ENCODE results near the gene KDM5A.
"Not testable (repeated sequence)": the region's sequence is repeated elsewhere in the genome, so short reads cannot be mapped to it uniquely, and the experiment has no call there.

KDM5A gene

GRCh38 chr12:386651-387050, 2.5 kb downstream of the KDM5A start:
- Histone ChIP-seq H3K36me3 (ENCODE audit: control insufficient read depth, insufficient read depth, low read length) (peaks cover 33% of the 10 kb centered on the region), H3K4me3 (ENCODE audit: low read depth, low read length) (peak overlapping the region; percentile 15; the same call in 1 of the 2 replicates), H3K27me3 (ENCODE audit: control insufficient read depth, insufficient read depth, low read length) (no peaks in the 10 kb centered on the region), H3K4me1 (ENCODE audit: control insufficient read depth, insufficient read depth, low read length) (peaks cover 5% of the 10 kb centered on the region), H3K9ac (ENCODE audit: low read length) (no peak overlapping the region), H3K9me3 (ENCODE audit: control insufficient read depth, insufficient read depth, low read depth, low read length) (no peaks in the 10 kb centered on the region), H3K27ac (ENCODE audit: low read depth, low read length) (no peak overlapping the region)

- peaks cover 38% of the 10 kb centered on the region for H3K36me3 ChIP-seq (ENCODE audit: control insufficient read depth, insufficient read depth, low read length)
- H3K27ac ChIP-seq (ENCODE audit: low read depth, low read length); H3K9ac ChIP-seq (ENCODE audit: low read length); H3K4me1 ChIP-seq (ENCODE audit: control insufficient read depth, insufficient read depth, low read length); H3K4me3 ChIP-seq (ENCODE audit: low read depth, low read length); H3K27me3 ChIP-seq (ENCODE audit: control insufficient read depth, insufficient read depth, low read length): not testable (repeated sequence)
- peaks cover 10% of the 10 kb centered on the region; the same call in 1 of the 2 replicates for H3K9me3 ChIP-seq (ENCODE audit: control insufficient read depth, insufficient read depth, low read depth, low read length)
Observed at GRCh38 chr12:370739-371485, 18.2 kb downstream of the KDM5A start.

GRCh38 chr12:367972-368371, 21.1 kb downstream of the KDM5A start:
- H3K36me3 ChIP-seq (ENCODE audit: control insufficient read depth, insufficient read depth, low read length): peaks cover 54% of the 10 kb centered on the region
- H3K4me3 ChIP-seq (ENCODE audit: low read depth, low read length): no peak overlapping the region
- no peaks in the 10 kb centered on the region for H3K4me1 ChIP-seq (ENCODE audit: control insufficient read depth, insufficient read depth, low read length)
- H3K9ac ChIP-seq (ENCODE audit: low read length): no peak overlapping the region
- no peaks in the 10 kb centered on the region for H3K27me3 ChIP-seq (ENCODE audit: control insufficient read depth, insufficient read depth, low read length)
- H3K27ac ChIP-seq (ENCODE audit: low read depth, low read length): no peak overlapping the region
- peaks cover 18% of the 10 kb centered on the region for H3K9me3 ChIP-seq (ENCODE audit: control insufficient read depth, insufficient read depth, low read depth, low read length)

GRCh38 chr12:366820-367219, 22.3 kb downstream of the KDM5A start:
- Histone ChIP-seq H3K36me3 (ENCODE audit: control insufficient read depth, insufficient read depth, low read length) (peaks cover 65% of the 10 kb centered on the region), H3K4me3 (ENCODE audit: low read depth, low read length) (no peak overlapping the region), H3K27ac (ENCODE audit: low read depth, low read length) (no peak overlapping the region), H3K27me3 (ENCODE audit: control insufficient read depth, insufficient read depth, low read length) (no peaks in the 10 kb centered on the region), H3K4me1 (ENCODE audit: control insufficient read depth, insufficient read depth, low read length) (no peaks in the 10 kb centered on the region), H3K9me3 (ENCODE audit: control insufficient read depth, insufficient read depth, low read depth, low read length) (peaks cover 18% of the 10 kb centered on the region), H3K9ac (ENCODE audit: low read length) (no peak overlapping the region)

GRCh38 chr12:359091-359490, 30.0 kb downstream of the KDM5A start:
- Histone ChIP-seq H3K9me3 (ENCODE audit: control insufficient read depth, insufficient read depth, low read depth, low read length) (peaks cover 7% of the 10 kb centered on the region), H3K27me3 (ENCODE audit: control insufficient read depth, insufficient read depth, low read length) (no peaks in the 10 kb centered on the region), H3K4me1 (ENCODE audit: control insufficient read depth, insufficient read depth, low read length) (no peaks in the 10 kb centered on the region), H3K36me3 (ENCODE audit: control insufficient read depth, insufficient read depth, low read length) (peaks cover 81% of the 10 kb centered on the region), H3K27ac (ENCODE audit: low read depth, low read length) (no peak overlapping the region), H3K4me3 (ENCODE audit: low read depth, low read length) (no peak overlapping the region), H3K9ac (ENCODE audit: low read length) (no peak overlapping the region)

- Histone ChIP-seq H3K4me1 (ENCODE audit: control insufficient read depth, insufficient read depth, low read length) (no peaks in the 10 kb centered on the region), H3K9ac (ENCODE audit: low read length) (no peak overlapping the region), H3K4me3 (ENCODE audit: low read depth, low read length) (no peak overlapping the region), H3K27me3 (ENCODE audit: control insufficient read depth, insufficient read depth, low read length) (no peaks in the 10 kb centered on the region), H3K36me3 (ENCODE audit: control insufficient read depth, insufficient read depth, low read length) (peaks cover 79% of the 10 kb centered on the region), H3K27ac (ENCODE audit: low read depth, low read length) (no peak overlapping the region), H3K9me3 (ENCODE audit: control insufficient read depth, insufficient read depth, low read depth, low read length) (peaks cover 7% of the 10 kb centered on the region)
Observed at GRCh38 chr12:356276-356988, 32.7 kb downstream of the KDM5A start.

- H3K27me3 ChIP-seq (ENCODE audit: control insufficient read depth, insufficient read depth, low read length); H3K27ac ChIP-seq (ENCODE audit: low read depth, low read length); H3K4me3 ChIP-seq (ENCODE audit: low read depth, low read length); H3K4me1 ChIP-seq (ENCODE audit: control insufficient read depth, insufficient read depth, low read length); H3K9me3 ChIP-seq (ENCODE audit: control insufficient read depth, insufficient read depth, low read depth, low read length); H3K9ac ChIP-seq (ENCODE audit: low read length): not testable (repeated sequence)
- H3K36me3 ChIP-seq (ENCODE audit: control insufficient read depth, insufficient read depth, low read length): peaks cover 65% of the 10 kb centered on the region
Observed at GRCh38 chr12:351197-351596, 37.9 kb downstream of the KDM5A start.

- H3K9me3 ChIP-seq (ENCODE audit: control insufficient read depth, insufficient read depth, low read depth, low read length); H3K9ac ChIP-seq (ENCODE audit: low read length); H3K27me3 ChIP-seq (ENCODE audit: control insufficient read depth, insufficient read depth, low read length); H3K27ac ChIP-seq (ENCODE audit: low read depth, low read length); H3K4me1 ChIP-seq (ENCODE audit: control insufficient read depth, insufficient read depth, low read length); H3K4me3 ChIP-seq (ENCODE audit: low read depth, low read length): not testable (repeated sequence)
- H3K36me3 ChIP-seq (ENCODE audit: control insufficient read depth, insufficient read depth, low read length): peaks cover 51% of the 10 kb centered on the region
Observed at GRCh38 chr12:349625-350024, 39.5 kb downstream of the KDM5A start.

GRCh38 chr12:343036-343435, 46.1 kb downstream of the KDM5A start:
- H3K9me3 ChIP-seq (ENCODE audit: control insufficient read depth, insufficient read depth, low read depth, low read length); H3K27ac ChIP-seq (ENCODE audit: low read depth, low read length); H3K27me3 ChIP-seq (ENCODE audit: control insufficient read depth, insufficient read depth, low read length); H3K9ac ChIP-seq (ENCODE audit: low read length); H3K4me1 ChIP-seq (ENCODE audit: control insufficient read depth, insufficient read depth, low read length); H3K4me3 ChIP-seq (ENCODE audit: low read depth, low read length): not testable (repeated sequence)
- H3K36me3 ChIP-seq (ENCODE audit: control insufficient read depth, insufficient read depth, low read length): peaks cover 29% of the 10 kb centered on the region

- no peaks in the 10 kb centered on the region for H3K4me1 ChIP-seq (ENCODE audit: control insufficient read depth, insufficient read depth, low read length)
- H3K36me3 ChIP-seq (ENCODE audit: control insufficient read depth, insufficient read depth, low read length): peaks cover 50% of the 10 kb centered on the region
- H3K9me3 ChIP-seq (ENCODE audit: control insufficient read depth, insufficient read depth, low read depth, low read length): no peaks in the 10 kb centered on the region
- H3K4me3 ChIP-seq (ENCODE audit: low read depth, low read length): no peak overlapping the region
- H3K9ac ChIP-seq (ENCODE audit: low read length): no peak overlapping the region
- no peaks in the 10 kb centered on the region for H3K27me3 ChIP-seq (ENCODE audit: control insufficient read depth, insufficient read depth, low read length)
- H3K27ac ChIP-seq (ENCODE audit: low read depth, low read length): no peak overlapping the region
Observed at GRCh38 chr12:337039-337438, 52.1 kb downstream of the KDM5A start.

- Histone ChIP-seq H3K9me3 (ENCODE audit: control insufficient read depth, insufficient read depth, low read depth, low read length) (no peaks in the 10 kb centered on the region), H3K36me3 (ENCODE audit: control insufficient read depth, insufficient read depth, low read length) (peaks cover 47% of the 10 kb centered on the region), H3K9ac (ENCODE audit: low read length) (no peak overlapping the region)
Observed at GRCh38 chr12:334125-334524, 55.0 kb downstream of the KDM5A start.

More at GRCh38 chr12:334125-334524, 55.0 kb downstream of the KDM5A start:
- no peaks in the 10 kb centered on the region for H3K4me1 ChIP-seq (ENCODE audit: control insufficient read depth, insufficient read depth, low read length)
- no peaks in the 10 kb centered on the region for H3K27me3 ChIP-seq (ENCODE audit: control insufficient read depth, insufficient read depth, low read length)
- H3K27ac ChIP-seq (ENCODE audit: low read depth, low read length): no peak overlapping the region
- no peak overlapping the region for H3K4me3 ChIP-seq (ENCODE audit: low read depth, low read length)
